Loucy (cell line): Measurements from ENCODE around the gene ZNF155.
"Not testable (repeated sequence)": the region's sequence is repeated elsewhere in the genome, so short reads cannot be mapped to it uniquely, and the experiment has no call there.

Experiments
- EZH2phosphoT487 ChIP-seq: fragments of 200-600 bp; IDR thresholded peaks from 2 replicates; pipeline ENCODE4 v1.6.1; 2018; ENCODE audit warnings: antibody characterized with exemption, mild to moderate bottlenecking, moderate library complexity, borderline replicate concordance
- TF ChIP-seq, protein P1 (sequence below): fragments of 200-600 bp; sonication (generic); conservative IDR thresholded peaks from 2 replicates; pipeline ENCODE4 v1.5.1; 2014; ENCODE audit warnings: mild to moderate bottlenecking, antibody characterized with exemption, low read length

DNA sequence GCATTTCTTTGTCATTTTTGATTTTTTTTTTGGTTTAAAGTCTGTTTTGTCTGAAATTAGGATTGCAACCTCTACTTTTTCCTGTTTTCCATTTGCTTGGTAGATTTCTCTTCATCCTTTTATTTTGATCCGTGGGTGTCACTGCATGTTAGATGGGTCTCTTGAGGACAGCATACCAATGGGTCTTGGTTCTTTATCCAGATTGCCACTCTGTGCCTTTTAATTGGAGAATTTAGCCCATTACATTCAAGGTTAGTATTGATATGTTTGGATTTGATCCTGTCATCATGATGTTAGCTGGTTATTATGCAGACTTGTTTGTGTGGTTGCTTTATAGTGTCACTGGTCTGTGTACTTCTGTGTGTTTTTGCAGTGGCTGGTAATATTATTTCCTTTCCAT, 36.6 kb upstream of the ZNF155 start:
- TF ChIP-seq, protein P1, sequence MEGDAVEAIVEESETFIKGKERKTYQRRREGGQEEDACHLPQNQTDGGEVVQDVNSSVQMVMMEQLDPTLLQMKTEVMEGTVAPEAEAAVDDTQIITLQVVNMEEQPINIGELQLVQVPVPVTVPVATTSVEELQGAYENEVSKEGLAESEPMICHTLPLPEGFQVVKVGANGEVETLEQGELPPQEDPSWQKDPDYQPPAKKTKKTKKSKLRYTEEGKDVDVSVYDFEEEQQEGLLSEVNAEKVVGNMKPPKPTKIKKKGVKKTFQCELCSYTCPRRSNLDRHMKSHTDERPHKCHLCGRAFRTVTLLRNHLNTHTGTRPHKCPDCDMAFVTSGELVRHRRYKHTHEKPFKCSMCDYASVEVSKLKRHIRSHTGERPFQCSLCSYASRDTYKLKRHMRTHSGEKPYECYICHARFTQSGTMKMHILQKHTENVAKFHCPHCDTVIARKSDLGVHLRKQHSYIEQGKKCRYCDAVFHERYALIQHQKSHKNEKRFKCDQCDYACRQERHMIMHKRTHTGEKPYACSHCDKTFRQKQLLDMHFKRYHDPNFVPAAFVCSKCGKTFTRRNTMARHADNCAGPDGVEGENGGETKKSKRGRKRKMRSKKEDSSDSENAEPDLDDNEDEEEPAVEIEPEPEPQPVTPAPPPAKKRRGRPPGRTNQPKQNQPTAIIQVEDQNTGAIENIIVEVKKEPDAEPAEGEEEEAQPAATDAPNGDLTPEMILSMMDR, result not testable (repeated sequence)
- TF ChIP-seq EZH2phosphoT487, result not testable (repeated sequence)
